Renal cortical epithelial cell (primary cell): ENCODE results near the gene WASF2. TPM values are rescaled to one million over a fixed set of nuclear protein-coding genes. Genes with fewer than 3 reads are reported as not detected.

Source experiments
- DNase-seq: peaks from one replicate; pipeline ENCODE4 v3.0.0-alpha.2; 2011; ENCODE audit warnings: low read depth
- total RNA-seq: library from RNA; depleted of rRNA; stranded (reverse); fragments of >200 nt; gene quantifications from 2 replicates; pipeline ENCODE4 v1.2.3, GENCODE V29; 2014

WASF2 gene
- total RNA-seq, 1 donor from 2014 or later = 48.0 TPM

DNA sequence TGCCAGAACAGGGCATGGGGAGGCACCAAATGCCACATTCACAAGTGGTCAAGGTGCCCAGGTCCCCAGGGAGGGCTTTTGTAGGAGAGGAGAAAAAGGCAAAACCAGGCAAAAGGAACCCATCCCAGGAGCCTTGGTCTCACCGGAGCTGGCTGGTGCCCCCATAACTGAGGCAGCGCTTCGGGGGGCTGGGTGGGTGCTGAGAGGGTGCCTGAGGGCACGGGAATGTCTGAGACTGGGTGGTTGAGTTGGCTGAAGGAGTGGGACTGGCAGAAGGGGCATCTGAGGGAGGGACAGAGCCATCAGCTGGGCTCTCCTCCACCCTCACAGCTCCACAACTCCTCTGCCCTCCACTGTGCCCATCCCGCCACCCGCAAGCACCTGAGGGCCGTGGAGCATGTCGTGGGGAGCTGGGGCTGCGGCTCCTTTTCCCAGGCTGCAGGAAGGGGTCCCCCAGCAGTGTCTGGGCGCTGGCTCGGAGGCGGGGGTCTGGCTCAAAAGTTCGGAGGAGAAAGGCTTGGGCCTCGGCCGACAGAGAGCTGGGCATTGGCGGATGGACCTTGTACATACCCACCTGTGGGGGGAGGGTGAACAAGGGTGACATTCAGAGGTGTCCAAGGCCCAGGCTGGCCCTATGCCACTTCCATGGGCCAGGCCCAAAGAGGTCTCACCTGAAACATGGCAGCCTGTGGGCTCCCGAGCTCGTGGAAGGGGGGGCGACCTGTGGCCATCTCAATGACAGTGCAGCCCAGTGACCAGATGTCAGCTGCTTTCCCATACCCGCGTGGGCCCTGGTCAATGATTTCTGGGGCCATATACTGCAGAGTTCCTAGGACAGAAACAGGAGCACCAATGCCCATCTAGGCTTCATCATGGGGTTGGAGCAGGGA is 131.7 kb downstream of the WASF2 start:
- no peak for DNase-seq

DNA sequence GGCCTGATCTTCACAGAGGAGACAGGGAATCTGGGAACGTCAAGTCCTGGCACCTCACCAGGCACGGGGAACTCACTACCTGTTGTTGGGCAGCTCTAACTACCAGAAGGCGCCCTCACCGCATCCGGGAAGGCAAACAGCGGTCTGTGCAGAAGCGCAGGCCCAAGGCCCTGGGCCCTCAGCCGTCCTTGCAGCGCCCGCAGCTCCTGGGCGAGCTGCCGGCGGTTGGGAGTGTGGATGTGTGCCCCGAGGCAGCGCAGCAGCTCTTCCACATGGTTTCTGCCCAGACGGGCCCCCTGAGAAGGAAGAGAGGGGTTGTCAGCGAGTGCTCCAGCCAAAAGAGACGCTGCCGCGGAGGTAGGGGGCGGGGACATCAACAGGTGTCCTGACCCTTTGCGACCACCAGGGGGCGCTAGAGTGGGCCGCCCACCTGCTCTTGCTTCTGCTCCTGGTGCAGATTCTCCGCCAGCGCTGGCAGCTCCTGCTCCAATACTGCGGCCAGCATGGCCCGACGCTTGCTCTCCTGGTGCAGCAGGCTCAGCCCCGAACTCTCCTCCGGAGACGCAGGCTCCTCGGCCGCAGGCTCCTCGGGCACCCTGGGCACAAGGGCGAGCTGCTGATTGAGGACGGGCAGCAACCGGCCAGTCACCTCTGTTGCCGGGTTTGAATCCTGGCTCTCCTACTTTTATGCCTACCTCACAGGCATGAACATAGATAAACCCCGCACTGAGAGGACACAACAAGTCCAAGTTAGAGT is 132.5 kb downstream of the WASF2 start:
- no peak for DNase-seq

DNA sequence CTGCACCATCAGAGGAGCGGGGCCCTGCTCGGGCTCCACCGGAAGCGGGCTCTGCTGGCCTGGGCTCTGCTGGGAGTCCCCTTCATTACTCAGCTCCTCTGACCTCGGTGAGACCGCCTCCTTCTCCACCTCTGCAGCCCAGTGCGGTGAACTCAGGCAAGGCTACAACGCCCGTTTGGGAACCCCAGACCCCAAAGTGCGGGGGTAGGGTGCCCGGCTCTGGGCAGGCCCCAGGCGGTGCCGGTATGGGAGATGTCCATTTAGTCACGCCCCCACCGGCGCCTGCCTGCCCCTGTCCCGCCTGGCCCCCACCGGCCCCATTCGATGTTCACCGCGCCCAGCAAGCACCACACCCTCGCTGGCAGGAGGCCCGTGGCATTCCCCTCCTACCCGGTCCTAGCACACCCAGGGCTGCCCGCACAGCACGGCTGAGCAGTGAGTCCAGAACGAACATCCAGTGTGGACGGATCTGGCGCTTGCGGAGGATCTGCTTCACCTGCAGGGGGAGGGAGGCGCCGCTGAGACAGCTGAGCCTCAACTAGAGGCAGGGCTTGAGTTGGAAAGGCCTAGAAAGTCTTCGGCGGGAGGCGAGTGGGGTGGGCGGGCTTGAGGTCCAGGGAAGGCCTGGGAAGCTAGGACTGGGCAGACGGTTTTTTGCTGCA is 133.2 kb downstream of the WASF2 start:
- DNase-seq = no peak

DNA sequence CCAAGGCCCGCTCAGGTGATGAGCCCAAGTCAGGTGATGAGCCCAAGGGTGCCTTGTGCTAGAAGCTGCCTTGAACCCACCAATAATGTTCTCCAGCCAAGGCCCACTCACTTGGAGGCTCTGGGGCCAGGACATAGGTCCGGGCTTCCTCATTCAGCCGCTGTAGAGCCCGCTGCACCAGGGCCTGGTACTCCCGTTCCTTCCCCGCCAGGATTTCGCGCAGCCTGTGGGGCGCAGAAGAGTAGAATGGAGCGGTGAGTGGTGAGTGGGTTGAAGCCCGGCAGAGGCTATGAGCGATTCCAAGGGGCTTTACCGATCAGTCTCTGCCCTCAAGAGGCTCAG is 133.7 kb downstream of the WASF2 start:
- no peak for DNase-seq

DNA sequence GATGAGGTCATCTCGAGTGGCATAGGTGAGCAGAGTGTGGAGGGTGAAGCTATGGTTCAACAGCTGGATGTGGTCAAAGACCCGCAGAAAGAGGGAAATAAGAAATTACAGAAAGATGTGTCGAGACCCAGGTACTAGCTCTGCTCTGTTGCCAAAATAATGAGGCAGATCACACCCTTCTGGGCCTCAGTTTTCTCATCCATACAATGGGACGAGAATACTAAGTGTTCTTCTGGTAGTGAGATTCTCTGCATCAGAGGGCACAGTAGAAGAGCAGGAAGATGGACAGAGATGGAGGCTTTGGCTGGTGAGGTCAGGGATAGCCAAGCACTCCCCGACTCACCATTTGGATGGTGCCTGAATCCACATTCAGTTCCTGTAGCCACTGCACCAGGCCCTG is 134.3 kb downstream of the WASF2 start:
- no peak for DNase-seq

Other genes starting within 250 kb of the WASF2 start
- 18.4 and 30.8 TPM in 2 replicates for gene TMEM222, start 168.0 kb downstream of the WASF2 start, total RNA-seq
- gene SYTL1, start 148.1 kb downstream of the WASF2 start, total RNA-seq = 9.0 and 25.4 TPM in 2 replicates
- 14.8 and 15.8 TPM in 2 replicates for gene MAP3K6, start 123.2 kb downstream of the WASF2 start, total RNA-seq
- gene FCN3, start 115.3 kb downstream of the WASF2 start, total RNA-seq = not detected in 2 replicates
- not detected in 2 replicates for gene CD164L2, start 106.8 kb downstream of the WASF2 start, total RNA-seq
- gene GPR3, start 97.5 kb downstream of the WASF2 start, total RNA-seq = 0.25 TPM in 1 of 2 replicates, not detected in the other
- 2.6 and 15.4 TPM in 2 replicates for gene AHDC1, start 114.0 kb upstream of the WASF2 start, total RNA-seq
- 0.10 TPM in 1 of 2 replicates, not detected in the other for gene FGR, start 145.0 kb upstream of the WASF2 start, total RNA-seq
- 20.9 and 63.6 TPM in 2 replicates for gene IFI6, start 182.0 kb upstream of the WASF2 start, total RNA-seq
- gene FAM76A, start 235.8 kb upstream of the WASF2 start, total RNA-seq = 12.0 and 14.8 TPM in 2 replicates